ENCODE results near the gene LINGO1. TPM values are rescaled to one million over a fixed set of nuclear protein-coding genes. Genes with fewer than 3 reads are reported as not detected.

LINGO1 gene
- polyA plus RNA-seq, 1 of the 3 experiments (the other 2 are of a cell fraction), result 0.56 TPM

GRCh38 chr15:77675806-77676415, 43.2 kb upstream of the LINGO1 start:
- no peaks in the 10 kb centered on the region for H3K79me2 ChIP-seq (ENCODE audit: insufficient read depth)
- H2AFZ ChIP-seq (ENCODE audit: low read depth), result no peak overlapping the region
- no peak for DNase-seq
- H3K4me1 ChIP-seq (ENCODE audit: control insufficient read depth in 1 of 2, insufficient read depth in 2 of 2, low read depth in 1 of 2, low read length in 1 of 2), result peaks cover 0 to 9% of the 10 kb centered on the region in 2 experiments; a peak in 1 of 4 replicates
- 59% methylated on average over 5 of the region's 5 CpGs for WGBS (ENCODE audit: low lambda C conversion rate)
- peaks cover 31% of the 10 kb centered on the region for H3K27me3 ChIP-seq (ENCODE audit: insufficient read depth)
- no peak overlapping the region for H3K4me3 ChIP-seq (ENCODE audit: low read depth in 2 of 2, low read length in 1 of 2)
- no peaks in the 10 kb centered on the region for H3F3A ChIP-seq (replicated peaks; ENCODE audit: insufficient read depth)
- no peaks in the 10 kb centered on the region for H3K9me2 ChIP-seq
- no peaks in the 10 kb centered on the region for H3K36me3 ChIP-seq (replicated peaks in 1 of 2; ENCODE audit: control insufficient read depth in 1 of 2, insufficient read depth in 2 of 2, low read length in 1 of 2)
- TF ChIP-seq REST (IDR thresholded peaks at IDR 0.05; ENCODE audit: low read depth, low read length), result no peak
- no peak for TF ChIP-seq TCF12 (IDR thresholded peaks at IDR 0.05)
- no peak for TF ChIP-seq FOSL2 (IDR thresholded peaks at IDR 0.05; ENCODE audit: borderline replicate concordance, low read depth)
- TF ChIP-seq MXI1 (IDR thresholded peaks at IDR 0.05; ENCODE audit: low read depth, low read length), result no peak
- TF ChIP-seq ZBTB33 (IDR thresholded peaks at IDR 0.05; ENCODE audit: borderline replicate concordance, low read depth), result no peak
- no peak for TF ChIP-seq PBX3 (IDR thresholded peaks at IDR 0.05)
- TF ChIP-seq NFIC (IDR thresholded peaks at IDR 0.05; ENCODE audit: borderline replicate concordance), result no peak
- no peak for TF ChIP-seq POLR2AphosphoS5 (IDR thresholded peaks at IDR 0.05; ENCODE audit: low read depth, low read length)
- CTCF ChIA-PET, result interaction anchor here (1.1 to 1.5 kb wide), 3 partner anchors 12 to 145 kb away, joined by 4 to 6 read pairs (median 4); no protein-coding TSS in a partner anchor
- no peak overlapping the region for H3K27ac ChIP-seq (ENCODE audit: low read depth in 2 of 2, low read length in 1 of 2)
- POLR2A ChIA-PET, result no interaction called here
- H3K9ac ChIP-seq, result no peak overlapping the region
- H3K9me3 ChIP-seq, result no peaks in the 10 kb centered on the region
- H4K20me1 ChIP-seq (ENCODE audit: insufficient read depth), result no peaks in the 10 kb centered on the region
- no peak overlapping the region for H3K4me2 ChIP-seq

- POLR2A ChIA-PET, result no interaction called here
- TF ChIP-seq FOSL2 (IDR thresholded peaks at IDR 0.05; ENCODE audit: borderline replicate concordance, low read depth), result no peak
- TF ChIP-seq NFIC (IDR thresholded peaks at IDR 0.05; ENCODE audit: borderline replicate concordance), result no peak
- TF ChIP-seq, protein P1, sequence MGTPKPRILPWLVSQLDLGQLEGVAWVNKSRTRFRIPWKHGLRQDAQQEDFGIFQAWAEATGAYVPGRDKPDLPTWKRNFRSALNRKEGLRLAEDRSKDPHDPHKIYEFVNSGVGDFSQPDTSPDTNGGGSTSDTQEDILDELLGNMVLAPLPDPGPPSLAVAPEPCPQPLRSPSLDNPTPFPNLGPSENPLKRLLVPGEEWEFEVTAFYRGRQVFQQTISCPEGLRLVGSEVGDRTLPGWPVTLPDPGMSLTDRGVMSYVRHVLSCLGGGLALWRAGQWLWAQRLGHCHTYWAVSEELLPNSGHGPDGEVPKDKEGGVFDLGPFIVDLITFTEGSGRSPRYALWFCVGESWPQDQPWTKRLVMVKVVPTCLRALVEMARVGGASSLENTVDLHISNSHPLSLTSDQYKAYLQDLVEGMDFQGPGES (IDR thresholded peaks at IDR 0.05; ENCODE audit: low read depth, low read length), result no peak
- no peak for TF ChIP-seq RXRA (IDR thresholded peaks at IDR 0.05; ENCODE audit: borderline replicate concordance, low read depth)
- TF ChIP-seq RAD21 (IDR thresholded peaks at IDR 0.05; ENCODE audit: low read length), result no peak
- no peak for TF ChIP-seq CTCF (IDR thresholded peaks at IDR 0.05)
- no peak for TF ChIP-seq MXI1 (IDR thresholded peaks at IDR 0.05; ENCODE audit: low read depth, low read length)
- no peak for TF ChIP-seq YY1 (IDR thresholded peaks at IDR 0.05; ENCODE audit: low read depth)
- no peaks in the 10 kb centered on the region for H4K20me1 ChIP-seq (ENCODE audit: insufficient read depth)
- H3F3A ChIP-seq (replicated peaks; ENCODE audit: insufficient read depth), result no peaks in the 10 kb centered on the region
- H2AFZ ChIP-seq (ENCODE audit: low read depth), result no peak overlapping the region
- H3K9me2 ChIP-seq, result no peaks in the 10 kb centered on the region
- CTCF ChIA-PET, result no interaction called here
- no peaks in the 10 kb centered on the region for H3K36me3 ChIP-seq (replicated peaks in 1 of 2; ENCODE audit: control insufficient read depth in 1 of 2, insufficient read depth in 2 of 2, low read length in 1 of 2)
- H3K9me3 ChIP-seq, result no peaks in the 10 kb centered on the region
- peaks cover 44% of the 10 kb centered on the region for H3K27me3 ChIP-seq (ENCODE audit: insufficient read depth)
- H3K4me2 ChIP-seq, result no peak overlapping the region
- H3K4me3 ChIP-seq (ENCODE audit: low read depth in 2 of 2, low read length in 1 of 2), result no peak overlapping the region
- H3K9ac ChIP-seq, result no peak overlapping the region
- peaks cover 0 to 13% of the 10 kb centered on the region in 2 experiments; a peak in 1 of 4 replicates for H3K4me1 ChIP-seq (ENCODE audit: control insufficient read depth in 1 of 2, insufficient read depth in 2 of 2, low read depth in 1 of 2, low read length in 1 of 2)
- WGBS (ENCODE audit: low lambda C conversion rate), result 33% methylated on average over 7 of the region's 7 CpGs
- H3K27ac ChIP-seq (ENCODE audit: low read depth in 2 of 2, low read length in 1 of 2), result no peak overlapping the region
- no peaks in the 10 kb centered on the region for H3K79me2 ChIP-seq (ENCODE audit: insufficient read depth)
- no peak for DNase-seq
These were observed 41.6 kb upstream of the LINGO1 start for GRCh38 chr15:77674327-77674726.

All from SK-N-SH (cell line).